HG03097 (cell line): Measurements from ENCODE around the gene PEDS1.
A peak's percentile ranks its signal among the peaks of the same experiment; 100 is the strongest.
"Not testable (repeated sequence)": the region's sequence is repeated elsewhere in the genome, so short reads cannot be mapped to it uniquely, and the experiment has no call there.

ENCODE experiments used
- ATAC-seq: cut with Tn5 transposase; IDR thresholded peaks from one replicate; pipeline ENCODE4 v1.9.1; 2021; ENCODE audit not compliant: unreplicated experiment, low FRiP score

The PEDS1 gene

GRCh38 chr20:50115041-50115512, 38.4 kb downstream of the PEDS1 start:
- ATAC-seq, result no peak

- no peak for ATAC-seq
Observed at GRCh38 chr20:50113420-50114224, 39.9 kb downstream of the PEDS1 start.

GRCh38 chr20:50112512-50113419, 40.8 kb downstream of the PEDS1 start, which contains the start of gene UBE2V1:
TSS of gene UBE2V1 (minus strand) at chr20:50113150. CDS start at chr20:50113128, 22 bp downstream.
- ATAC-seq, result peak; percentile 31

- no peak for ATAC-seq
Observed at GRCh38 chr20:50111829-50112495, 41.6 kb downstream of the PEDS1 start.

- ATAC-seq, result no peak
Observed at GRCh38 chr20:50111120-50111828, 42.2 kb downstream of the PEDS1 start.

GRCh38 chr20:50110141-50111047, 43.1 kb downstream of the PEDS1 start:
- peak; percentile 43 for ATAC-seq

GRCh38 chr20:50108556-50109235, 44.8 kb downstream of the PEDS1 start:
- no peak for ATAC-seq

GRCh38 chr20:50107796-50108331, 45.7 kb downstream of the PEDS1 start:
- ATAC-seq, result no peak

- no peak for ATAC-seq
Observed at GRCh38 chr20:50107086-50107660, 46.4 kb downstream of the PEDS1 start.

GRCh38 chr20:50106669-50107068, 46.9 kb downstream of the PEDS1 start:
- not testable (repeated sequence) for ATAC-seq
